ENCODE data around the gene PILRA. TPM values are rescaled to one million over a fixed set of nuclear protein-coding genes. Genes with fewer than 3 reads are reported as not detected.
"Not testable (repeated sequence)": the region's sequence is repeated elsewhere in the genome, so short reads cannot be mapped to it uniquely, and the experiment has no call there.

PILRA gene
- 0.89 and 0.99 TPM in 2 replicates for polyA plus RNA-seq (2012; rRNA removed)
- 0.30 and 0.60 TPM in 2 replicates for polyA plus RNA-seq (2012; cell fraction: cytosol; rRNA removed)
- 8.0 and 8.2 TPM in 2 replicates for polyA plus RNA-seq (2012; cell fraction: nucleus; rRNA removed)

- no peak within 1 kb of the TSS for H3K4me3 ChIP-seq (ENCODE audit: low read depth in 2 of 2, low read length in 1 of 2)
- H4K20me1 ChIP-seq (ENCODE audit: insufficient read depth): no peaks in the 10 kb centered on the region
- H3K36me3 ChIP-seq (replicated peaks in 1 of 2; ENCODE audit: control insufficient read depth in 1 of 2, insufficient read depth in 2 of 2, low read length in 1 of 2): peaks cover 0 to 3% of the 10 kb centered on the region in 2 experiments
- H3K79me2 ChIP-seq (ENCODE audit: insufficient read depth): no peaks in the 10 kb centered on the region
- 75% methylated on average over 8 of the region's 12 CpGs for WGBS (ENCODE audit: low lambda C conversion rate)
- H3K4me2 ChIP-seq: no peak within 1 kb of the TSS
- H3K27ac ChIP-seq (ENCODE audit: low read depth in 2 of 2, low read length in 1 of 2): no peak within 1 kb of the TSS
- H3K9me3 ChIP-seq: no peaks in the 10 kb centered on the region
- TF ChIP-seq RXRA (IDR thresholded peaks at IDR 0.05; ENCODE audit: borderline replicate concordance, low read depth): no peak
- no peak for TF ChIP-seq TCF12 (IDR thresholded peaks at IDR 0.05)
- TF ChIP-seq RAD21 (IDR thresholded peaks at IDR 0.05; ENCODE audit: low read length): no peak
- TF ChIP-seq JUND (IDR thresholded peaks at IDR 0.05): no peak
- no peak for TF ChIP-seq PBX3 (IDR thresholded peaks at IDR 0.05)
- no peaks in the 10 kb centered on the region for H3K27me3 ChIP-seq (ENCODE audit: insufficient read depth)
- H3K9ac ChIP-seq: no peak within 1 kb of the TSS
- H3K9me2 ChIP-seq: no peaks in the 10 kb centered on the region
- ChIA-PET CTCF (interaction anchor here (4.8 to 12.0 kb wide), 2 partner anchors 34 kb away, joined by 24 to 68 read pairs; no protein-coding TSS in a partner anchor), POLR2A (no interaction called here)
- H2AFZ ChIP-seq (ENCODE audit: low read depth): no peak within 1 kb of the TSS; the same call in 1 of the 2 replicates
- DNase-seq: no peak
- H3K4me1 ChIP-seq (ENCODE audit: control insufficient read depth in 1 of 2, insufficient read depth in 2 of 2, low read depth in 1 of 2, low read length in 1 of 2): peaks cover 5 to 7% of the 10 kb centered on the region in 2 experiments; a peak in 1 of 4 replicates
- H3F3A ChIP-seq (replicated peaks; ENCODE audit: insufficient read depth): no peaks in the 10 kb centered on the region
Measured at GRCh38 chr7:100373261-100373831, at the start of gene PILRA. TSS of gene PILRA (plus strand) at chr7:100373487. CDS start at chr7:100373657, 170 bp downstream.

DNA sequence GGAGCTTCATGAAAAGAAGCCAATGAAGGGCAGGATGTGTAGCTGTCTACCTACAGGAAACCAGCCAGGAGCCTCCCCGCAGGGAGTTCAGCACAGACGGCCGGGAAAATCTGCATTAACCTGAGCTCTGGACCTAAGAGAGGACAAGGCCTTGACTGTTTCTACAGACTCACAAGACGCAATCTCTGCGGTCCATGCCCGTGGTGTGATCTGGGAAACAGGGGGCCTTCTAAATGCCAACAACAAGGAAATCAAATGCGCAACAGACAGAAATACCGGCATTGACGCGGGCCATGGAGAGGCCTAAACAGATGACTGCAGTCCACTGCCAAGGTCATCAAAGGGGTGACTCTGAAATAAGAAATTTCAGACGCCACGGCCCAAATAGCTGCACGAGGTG is 49.1 kb upstream of the PILRA start:
- H3F3A ChIP-seq (replicated peaks; ENCODE audit: insufficient read depth); H3K9me3 ChIP-seq; DNase-seq; H3K4me3 ChIP-seq (ENCODE audit: low read depth in 2 of 2, low read length in 1 of 2); H3K27ac ChIP-seq (ENCODE audit: low read depth in 2 of 2, low read length in 1 of 2); H3K27me3 ChIP-seq (ENCODE audit: insufficient read depth); H3K9ac ChIP-seq; H3K9me2 ChIP-seq; H3K4me1 ChIP-seq (ENCODE audit: control insufficient read depth in 1 of 2, insufficient read depth in 2 of 2, low read depth in 1 of 2, low read length in 1 of 2); CTCF ChIA-PET; H2AFZ ChIP-seq (ENCODE audit: low read depth); H4K20me1 ChIP-seq (ENCODE audit: insufficient read depth); H3K4me2 ChIP-seq; H3K79me2 ChIP-seq (ENCODE audit: insufficient read depth); POLR2A ChIA-PET: not testable (repeated sequence)
- peaks cover 5 to 19% of the 10 kb centered on the region in 2 experiments for H3K36me3 ChIP-seq (replicated peaks in 1 of 2; ENCODE audit: control insufficient read depth in 1 of 2, insufficient read depth in 2 of 2, low read length in 1 of 2)
- 96% methylated on average over 12 of the region's 13 CpGs for WGBS (ENCODE audit: low lambda C conversion rate)

GRCh38 chr7:100325671-100326070 is 47.6 kb upstream of the PILRA start:
- H3K79me2 ChIP-seq (ENCODE audit: insufficient read depth); POLR2A ChIA-PET; H3K9me3 ChIP-seq; H3K9ac ChIP-seq; H3K27me3 ChIP-seq (ENCODE audit: insufficient read depth); DNase-seq; H2AFZ ChIP-seq (ENCODE audit: low read depth); H3F3A ChIP-seq (replicated peaks; ENCODE audit: insufficient read depth); H4K20me1 ChIP-seq (ENCODE audit: insufficient read depth); H3K9me2 ChIP-seq; H3K4me1 ChIP-seq (ENCODE audit: control insufficient read depth in 1 of 2, insufficient read depth in 2 of 2, low read depth in 1 of 2, low read length in 1 of 2); H3K4me3 ChIP-seq (ENCODE audit: low read depth in 2 of 2, low read length in 1 of 2); H3K4me2 ChIP-seq; H3K27ac ChIP-seq (ENCODE audit: low read depth in 2 of 2, low read length in 1 of 2): not testable (repeated sequence)
- CTCF ChIA-PET: interaction anchor here (1.6 kb wide), 1 partner anchor 19 kb away, joined by 3 read pairs; no protein-coding TSS in a partner anchor
- H3K36me3 ChIP-seq (replicated peaks in 1 of 2; ENCODE audit: control insufficient read depth in 1 of 2, insufficient read depth in 2 of 2, low read length in 1 of 2): peaks cover 5 to 20% of the 10 kb centered on the region in 2 experiments
- 95% methylated on average over 9 of the region's 9 CpGs for whole genome bisulfite sequencing (ENCODE audit: low lambda C conversion rate)

DNA sequence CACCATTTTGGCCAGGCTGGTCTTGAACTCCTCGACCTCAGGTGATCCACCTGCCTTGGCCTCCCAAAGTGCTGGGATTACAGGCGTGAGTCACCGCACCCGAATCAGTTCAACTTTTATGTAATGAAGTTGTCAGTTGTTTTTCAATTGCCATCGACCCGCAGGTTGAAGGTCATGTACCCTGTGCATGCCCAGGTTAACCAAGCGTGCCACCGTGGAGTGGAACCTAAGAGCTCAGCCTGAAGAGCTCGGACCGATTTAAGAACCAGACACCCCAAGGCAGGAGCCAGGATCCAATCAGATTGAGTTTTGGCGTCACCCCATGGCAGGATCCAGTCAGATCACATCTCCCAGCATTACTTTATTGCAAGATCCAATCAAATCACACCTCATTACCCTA is 46.4 kb upstream of the PILRA start:
- H3K4me3 ChIP-seq (ENCODE audit: low read depth in 2 of 2, low read length in 1 of 2); H3K9me3 ChIP-seq; H3K4me1 ChIP-seq (ENCODE audit: control insufficient read depth in 1 of 2, insufficient read depth in 2 of 2, low read depth in 1 of 2, low read length in 1 of 2); H4K20me1 ChIP-seq (ENCODE audit: insufficient read depth); H3K9me2 ChIP-seq; H3K4me2 ChIP-seq; H2AFZ ChIP-seq (ENCODE audit: low read depth); H3K27ac ChIP-seq (ENCODE audit: low read depth in 2 of 2, low read length in 1 of 2); H3K79me2 ChIP-seq (ENCODE audit: insufficient read depth); H3K27me3 ChIP-seq (ENCODE audit: insufficient read depth); DNase-seq; H3K9ac ChIP-seq; POLR2A ChIA-PET; H3F3A ChIP-seq (replicated peaks; ENCODE audit: insufficient read depth): not testable (repeated sequence)
- peaks cover 5 to 20% of the 10 kb centered on the region in 2 experiments for H3K36me3 ChIP-seq (replicated peaks in 1 of 2; ENCODE audit: control insufficient read depth in 1 of 2, insufficient read depth in 2 of 2, low read length in 1 of 2)
- 92% methylated on average over 10 of the region's 11 CpGs for WGBS (ENCODE audit: low lambda C conversion rate)
- CTCF ChIA-PET: interaction anchor here (1.6 kb wide), 1 partner anchor 18 kb away, joined by 3 read pairs; no protein-coding TSS in a partner anchor

Data from SK-N-SH (cell line).